NCI-H2107 (cell line): ENCODE data around the gene LRRC26.

ENCODE experiments used
- DNase-seq: peaks from one replicate; lab custom pipeline; 2025; lab: John Stamatoyannopoulos, UW

The LRRC26 gene, protein sequence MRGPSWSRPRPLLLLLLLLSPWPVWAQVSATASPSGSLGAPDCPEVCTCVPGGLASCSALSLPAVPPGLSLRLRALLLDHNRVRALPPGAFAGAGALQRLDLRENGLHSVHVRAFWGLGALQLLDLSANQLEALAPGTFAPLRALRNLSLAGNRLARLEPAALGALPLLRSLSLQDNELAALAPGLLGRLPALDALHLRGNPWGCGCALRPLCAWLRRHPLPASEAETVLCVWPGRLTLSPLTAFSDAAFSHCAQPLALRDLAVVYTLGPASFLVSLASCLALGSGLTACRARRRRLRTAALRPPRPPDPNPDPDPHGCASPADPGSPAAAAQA

DNA sequence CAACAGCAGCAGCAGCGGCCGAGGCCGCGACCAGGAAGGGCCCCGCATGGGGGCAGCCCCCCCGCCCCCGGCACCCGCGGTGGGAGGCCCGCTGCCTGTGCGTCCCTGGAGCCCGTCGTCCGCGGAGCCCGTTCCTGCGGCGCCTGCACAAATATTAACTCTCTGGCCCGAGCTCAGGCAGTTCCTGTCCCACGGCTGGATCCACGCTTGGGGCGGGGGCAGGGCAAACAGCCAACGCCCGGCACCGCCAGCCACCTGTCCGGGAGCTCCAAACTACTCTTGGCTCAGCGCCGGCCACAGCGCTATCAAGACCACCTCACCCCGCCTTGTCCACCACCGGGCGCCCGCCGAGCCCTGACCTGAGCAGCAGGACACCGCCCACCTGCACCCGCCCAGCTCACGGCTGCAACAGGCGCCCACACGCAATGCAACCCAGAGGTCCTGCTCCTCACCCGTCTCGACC, at the start of gene LRRC26:
LRRC26 (minus strand) TSS at position 156 of the 463 bp plus-strand sequence; CDS start at position 48, 108 bp downstream.
- no peak for DNase-seq

DNA sequence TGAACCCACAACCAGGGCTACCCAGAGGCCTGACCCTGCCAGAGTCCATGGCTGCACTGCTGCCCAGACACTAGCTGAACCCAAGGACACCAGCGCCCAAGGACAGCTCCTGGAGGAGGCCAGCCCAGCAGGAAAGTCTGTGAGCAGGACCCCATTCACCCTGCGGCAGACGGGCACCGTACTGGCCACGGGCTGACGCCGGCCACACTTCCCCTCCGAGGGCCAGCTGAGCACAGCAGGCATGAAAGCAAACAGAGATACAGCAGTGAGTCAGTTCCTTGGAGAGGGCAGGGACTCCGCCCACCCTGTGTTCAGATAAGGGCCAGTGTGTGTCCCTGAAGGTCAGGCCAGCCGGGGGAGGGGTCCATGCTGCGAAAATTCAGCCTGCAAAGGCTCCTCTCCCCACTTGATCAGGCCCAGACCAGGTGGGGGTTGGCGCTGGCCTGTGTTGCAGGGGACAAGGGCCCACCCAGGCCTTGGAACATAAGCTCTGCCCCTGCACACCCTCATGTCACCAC, 49.0 kb upstream of the LRRC26 start:
- no peak for DNase-seq

DNA sequence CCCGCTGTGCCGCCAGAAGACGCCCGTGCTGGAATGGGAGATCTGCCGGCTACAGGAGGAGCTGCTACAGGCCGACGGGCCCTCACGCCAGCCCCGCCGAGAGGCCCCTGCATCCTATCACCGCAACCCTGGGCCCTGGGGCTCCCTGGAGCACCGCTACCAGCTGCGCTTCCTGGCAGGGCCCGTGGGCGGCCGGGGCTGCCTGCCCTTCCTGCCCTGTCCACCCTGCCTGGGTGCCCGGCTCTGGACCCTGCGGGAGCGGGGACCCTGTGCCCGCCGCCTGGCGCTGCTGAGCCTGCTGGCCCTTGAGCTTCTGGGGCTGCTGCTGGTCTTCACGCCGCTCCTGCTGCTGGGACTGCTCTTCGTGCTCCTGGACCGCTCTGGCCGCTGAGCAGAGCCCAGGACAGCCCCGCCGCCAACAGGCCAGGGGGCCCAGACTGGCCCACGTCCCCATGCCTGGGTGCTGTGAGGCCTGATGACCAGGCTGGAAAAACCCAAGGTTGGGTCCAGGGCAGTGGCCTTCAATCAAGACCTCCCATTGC, 48.4 kb upstream of the LRRC26 start:
- DNase-seq = no peak

DNA sequence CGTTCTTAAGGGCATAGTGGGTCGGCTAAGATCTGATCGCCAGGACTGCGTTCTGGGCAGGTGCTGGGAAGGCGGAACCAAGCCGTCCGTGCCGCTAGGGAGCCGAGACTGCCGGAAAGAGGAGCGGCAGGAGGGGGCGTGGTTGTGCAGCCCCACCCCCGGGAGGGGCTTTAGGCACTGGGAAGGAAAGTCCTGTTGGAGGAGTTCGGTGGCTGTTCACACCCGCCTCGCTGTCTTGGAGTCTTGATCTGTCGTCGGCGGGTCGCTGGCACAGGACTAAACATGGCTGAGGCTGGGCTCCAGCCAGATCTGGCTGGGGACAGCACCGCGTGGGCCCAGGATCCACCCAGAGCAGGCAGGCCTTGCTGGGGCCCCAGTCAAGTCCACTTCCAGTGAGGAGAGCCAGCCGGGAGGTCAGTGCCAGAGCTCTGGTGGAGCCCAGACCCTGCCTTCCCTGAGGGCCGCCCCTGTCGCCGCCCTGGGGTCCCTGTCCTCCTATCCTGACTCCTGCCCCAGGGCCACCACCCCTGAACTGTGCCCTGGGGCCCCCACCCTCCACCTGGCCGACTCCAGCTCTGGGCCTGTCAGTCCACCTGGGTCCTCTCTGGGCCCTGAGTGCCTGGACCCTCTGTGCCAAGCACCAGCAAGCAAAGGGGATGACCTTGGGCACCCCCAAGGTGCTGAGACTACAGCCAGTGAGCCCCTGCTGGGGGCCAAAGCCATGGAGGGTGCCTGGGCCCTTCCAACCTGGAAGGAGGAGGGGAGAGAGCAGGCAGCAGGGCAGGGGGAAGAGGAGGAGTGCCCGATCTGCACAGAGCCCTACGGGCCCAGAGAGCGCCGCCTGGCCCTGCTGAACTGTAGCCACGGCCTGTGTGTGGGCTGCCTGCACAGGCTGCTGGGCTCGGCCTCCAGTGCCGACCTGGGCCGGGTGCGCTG, 47.7 kb upstream of the LRRC26 start:
- no peak for DNase-seq

DNA sequence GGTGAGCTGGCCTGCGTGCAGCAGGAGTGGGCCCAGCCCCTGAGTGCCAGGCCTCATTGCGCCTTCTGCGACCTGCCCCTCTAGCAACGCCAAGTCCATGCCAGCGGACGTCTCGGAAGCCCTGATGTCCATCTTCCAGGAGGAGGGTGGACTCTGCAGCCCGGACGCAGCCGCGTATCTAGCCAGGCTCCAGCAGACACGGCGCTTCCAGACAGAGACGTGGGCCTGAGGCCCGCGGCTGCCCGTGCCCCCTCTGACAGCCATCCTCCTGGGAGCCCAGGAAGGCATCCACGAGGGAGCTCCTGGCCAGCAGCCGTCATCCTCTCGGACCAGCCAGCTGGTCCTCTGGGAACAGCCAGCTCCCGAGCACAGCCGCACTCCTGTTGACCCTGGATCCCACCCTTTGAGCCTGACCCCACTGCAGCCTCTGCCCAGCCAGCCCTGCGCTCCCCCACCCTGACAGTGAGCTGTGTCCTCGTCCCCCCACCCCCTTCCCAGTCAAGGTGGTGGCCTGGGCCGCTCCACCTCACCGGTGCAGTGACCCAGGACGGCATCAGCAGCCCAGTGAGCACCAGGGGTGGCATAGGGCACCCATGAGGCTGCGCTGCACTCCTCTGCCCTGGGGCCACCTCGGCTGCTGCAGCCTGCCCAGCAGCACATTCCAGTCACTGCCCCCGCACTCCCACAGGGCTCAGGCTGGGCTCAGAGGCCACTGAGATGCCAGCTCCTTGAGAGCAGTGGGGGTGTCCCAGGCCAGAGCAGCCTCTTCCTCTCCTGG, 46.5 kb upstream of the LRRC26 start:
- no peak for DNase-seq

DNA sequence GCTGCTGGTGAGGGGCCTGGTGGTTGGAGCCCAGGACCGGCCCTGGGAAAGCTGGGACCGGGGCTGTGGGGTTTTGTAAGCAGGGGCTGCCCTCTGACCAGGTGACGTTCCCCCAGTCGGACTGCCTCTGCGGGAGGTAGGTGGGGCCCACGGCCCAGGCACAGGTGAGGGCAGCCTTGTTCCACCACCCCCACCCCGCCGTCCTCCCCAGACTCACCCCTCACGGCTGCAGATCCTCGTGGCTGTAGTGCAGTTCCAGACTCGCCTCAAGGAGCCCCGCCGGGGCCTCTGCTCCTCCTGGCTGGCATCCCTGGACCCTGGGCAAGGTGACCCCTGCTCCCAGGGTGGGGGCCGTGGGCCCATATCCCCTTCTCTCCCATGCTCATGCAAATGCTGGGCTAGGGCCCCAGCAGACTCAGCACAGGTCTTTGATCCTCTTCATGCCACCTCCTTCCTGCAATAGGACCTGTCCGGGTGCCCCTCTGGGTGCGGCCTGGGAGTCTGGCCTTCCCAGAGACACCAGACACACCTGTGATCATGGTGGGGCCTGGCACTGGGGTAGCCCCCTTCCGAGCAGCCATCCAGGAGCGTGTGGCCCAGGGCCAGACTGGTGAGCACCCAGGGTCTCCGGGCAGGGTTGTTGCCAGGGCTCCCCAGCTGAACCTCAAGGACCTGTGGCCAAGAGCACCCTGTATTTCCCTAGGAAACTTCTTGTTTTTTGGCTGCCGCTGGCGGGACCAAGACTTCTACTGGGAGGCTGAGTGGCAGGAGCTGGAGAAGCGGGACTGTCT, 45.5 kb upstream of the LRRC26 start:
- no peak for DNase-seq

DNA sequence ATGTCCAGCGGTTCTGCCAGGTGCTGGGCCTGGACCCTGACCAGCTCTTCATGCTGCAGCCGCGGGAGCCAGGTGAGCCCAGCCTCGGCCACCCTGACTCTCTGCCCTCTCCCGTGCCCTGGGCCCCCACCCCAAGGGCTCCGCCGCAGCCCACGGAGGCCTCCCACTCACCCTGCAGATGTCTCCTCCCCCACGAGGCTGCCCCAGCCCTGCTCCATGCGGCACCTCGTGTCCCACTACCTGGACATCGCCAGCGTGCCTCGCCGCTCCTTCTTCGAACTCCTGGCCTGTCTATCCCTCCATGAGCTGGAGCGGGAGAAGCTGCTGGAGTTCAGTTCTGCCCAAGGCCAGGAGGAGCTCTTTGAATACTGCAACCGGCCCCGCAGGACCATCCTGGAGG, 44.8 kb upstream of the LRRC26 start:
- no peak for DNase-seq

DNA sequence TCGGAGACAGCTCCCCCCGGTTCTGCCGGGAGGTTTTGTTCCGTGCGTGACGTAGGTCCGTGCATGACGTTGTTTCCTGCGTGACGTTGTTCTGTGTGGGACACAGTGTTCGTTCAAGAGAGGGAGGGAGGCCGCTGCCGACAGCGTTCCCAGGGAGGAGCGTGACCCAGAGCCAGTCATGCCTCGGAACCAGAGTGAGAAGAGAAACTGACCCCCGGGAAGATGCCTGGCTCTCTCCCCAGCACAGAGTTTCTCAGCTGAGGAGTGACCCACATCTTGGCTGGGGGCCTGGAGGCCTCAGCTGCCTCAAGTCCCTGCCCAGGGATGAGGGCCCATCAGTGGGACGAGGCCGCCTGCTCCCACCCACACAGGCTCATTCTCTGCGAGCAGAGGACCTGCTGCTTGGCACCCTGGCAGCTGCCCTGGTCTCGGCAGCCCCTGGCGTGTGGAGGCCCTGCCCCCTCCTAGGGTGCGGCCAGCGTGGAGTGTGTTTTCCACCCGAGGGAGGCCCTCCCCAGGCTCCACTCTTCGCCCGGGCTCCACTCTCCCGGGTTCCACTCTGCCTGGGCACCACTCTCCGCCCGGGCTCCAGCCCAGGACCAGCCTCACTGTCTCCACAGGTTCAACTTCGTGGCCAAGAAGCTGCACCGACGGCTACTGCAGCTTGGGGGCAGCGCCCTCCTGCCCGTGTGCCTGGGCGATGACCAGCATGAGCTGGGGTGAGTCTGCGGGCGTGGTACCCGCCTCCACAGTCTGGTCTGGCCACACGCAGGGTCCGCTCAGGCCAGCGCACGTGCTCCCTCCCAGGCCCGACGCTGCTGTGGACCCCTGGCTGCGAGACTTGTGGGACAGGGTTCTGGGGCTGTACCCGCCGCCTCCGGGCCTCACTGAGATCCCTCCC, 43.6 kb upstream of the LRRC26 start:
- no peak for DNase-seq

DNA sequence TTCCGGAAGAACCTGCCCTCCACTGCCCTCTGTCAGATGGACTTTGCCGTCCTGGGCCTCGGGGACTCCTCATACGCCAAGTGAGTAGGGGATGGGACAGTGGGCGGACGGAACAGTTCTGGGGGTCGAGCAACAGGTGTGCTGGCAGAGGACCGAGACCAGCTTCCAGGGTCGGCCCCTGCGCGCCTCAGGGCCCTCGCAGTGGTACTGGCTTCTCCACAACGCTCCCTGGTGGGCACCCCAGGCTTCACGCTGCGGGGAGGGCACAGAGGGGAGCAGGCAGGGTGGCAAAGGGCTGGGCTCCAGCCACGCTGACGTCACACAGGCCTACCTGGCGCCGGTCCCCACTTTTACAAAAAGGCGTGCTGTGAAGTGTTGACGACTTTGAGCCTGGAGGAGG, 42.7 kb upstream of the LRRC26 start:
- DNase-seq = no peak

DNA sequence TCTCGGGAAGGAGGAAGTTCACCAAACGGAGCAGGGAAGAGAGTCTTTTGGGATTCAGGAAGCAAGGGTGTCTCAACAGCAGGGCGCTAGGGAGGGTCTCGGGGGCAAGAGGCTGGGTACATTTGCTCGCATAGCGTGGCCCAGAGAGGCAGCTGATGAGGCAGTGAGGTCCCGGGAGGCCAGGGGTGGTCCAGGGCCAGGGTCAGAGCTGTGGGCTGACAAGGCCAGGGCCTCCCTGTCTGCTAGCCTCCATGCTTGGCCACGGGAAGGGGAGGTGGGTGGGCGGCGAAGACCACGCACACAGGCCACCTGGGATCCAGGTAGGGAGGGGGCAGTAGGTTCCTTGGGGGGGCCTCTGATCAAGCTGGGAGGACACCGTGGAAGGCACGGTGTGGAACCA, 41.7 kb upstream of the LRRC26 start:
- DNase-seq = no peak

DNA sequence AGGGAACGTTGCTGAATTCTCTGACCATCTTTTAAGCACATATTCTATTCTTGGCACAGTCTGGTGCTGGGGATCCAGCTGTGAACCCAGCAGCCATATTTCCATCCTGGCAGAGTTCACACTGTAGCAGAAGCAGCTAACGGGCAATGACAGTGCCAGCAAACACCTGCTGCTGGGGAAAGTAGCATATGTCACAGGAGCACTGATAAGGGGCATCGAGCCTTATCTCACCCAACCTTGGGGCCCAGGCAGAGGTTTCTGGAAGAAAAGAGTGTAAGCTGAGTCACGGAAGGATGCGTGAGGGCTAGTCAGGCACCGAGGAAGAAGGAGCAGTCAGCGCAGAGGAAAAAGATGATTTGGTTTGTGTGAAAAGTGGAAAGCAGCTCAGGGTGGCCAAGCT, 36.8 kb upstream of the LRRC26 start:
- DNase-seq = no peak

DNA sequence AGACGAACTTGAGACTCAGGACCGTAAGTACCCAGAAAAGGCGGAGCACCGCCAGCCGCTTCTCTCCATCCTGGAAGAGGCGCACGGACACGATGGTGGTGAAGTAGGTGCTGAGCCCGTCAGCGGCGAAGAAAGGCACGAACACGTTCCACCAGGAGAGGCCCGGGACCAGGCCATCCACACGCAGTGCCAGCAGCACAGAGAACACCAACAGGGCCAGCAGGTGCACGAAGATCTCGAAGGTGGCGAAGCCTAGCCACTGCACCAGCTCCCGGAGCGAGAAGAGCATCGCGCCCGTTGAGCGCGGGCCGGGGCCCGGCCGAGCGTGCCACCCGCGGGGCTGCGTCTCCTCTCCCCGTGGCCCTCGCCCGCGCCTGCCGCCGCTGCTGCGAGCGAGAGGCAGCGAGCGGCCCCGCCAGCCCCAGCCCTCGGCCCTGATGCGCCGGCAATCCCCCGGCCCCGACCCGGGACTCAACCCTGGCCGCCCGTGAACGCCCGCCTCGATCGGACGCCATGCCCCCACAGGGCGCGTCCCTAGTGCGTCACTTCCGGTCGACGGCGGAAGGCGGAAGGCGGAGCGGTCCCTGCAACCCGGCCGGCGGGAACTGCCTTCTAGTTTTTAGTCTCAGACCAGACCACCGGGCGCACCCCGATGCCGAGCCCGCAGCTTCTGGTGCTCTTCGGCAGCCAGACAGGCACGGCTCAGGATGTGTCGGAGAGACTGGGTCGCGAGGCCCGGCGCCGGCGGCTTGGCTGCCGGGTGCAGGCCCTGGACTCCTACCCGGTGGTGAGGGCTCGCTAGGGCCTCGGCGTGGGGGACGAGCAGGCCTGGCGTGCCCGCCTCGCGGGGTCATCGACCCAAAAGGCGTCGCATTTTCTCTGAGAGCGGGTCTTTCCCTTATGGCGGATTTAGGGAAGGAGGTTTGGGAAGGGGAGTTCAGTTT, 35.5 kb upstream of the LRRC26 start, which contains the start of the genes NDOR1 and TMEM203:
NDOR1 (plus strand) TSS at position 575 of the 944 bp plus-strand sequence; CDS start at position 653, 78 bp downstream.
TMEM203 (minus strand) TSS at position 523 of the 944 bp plus-strand sequence; CDS start at position 289, 234 bp downstream.
- peak; percentile 65 for DNase-seq

DNA sequence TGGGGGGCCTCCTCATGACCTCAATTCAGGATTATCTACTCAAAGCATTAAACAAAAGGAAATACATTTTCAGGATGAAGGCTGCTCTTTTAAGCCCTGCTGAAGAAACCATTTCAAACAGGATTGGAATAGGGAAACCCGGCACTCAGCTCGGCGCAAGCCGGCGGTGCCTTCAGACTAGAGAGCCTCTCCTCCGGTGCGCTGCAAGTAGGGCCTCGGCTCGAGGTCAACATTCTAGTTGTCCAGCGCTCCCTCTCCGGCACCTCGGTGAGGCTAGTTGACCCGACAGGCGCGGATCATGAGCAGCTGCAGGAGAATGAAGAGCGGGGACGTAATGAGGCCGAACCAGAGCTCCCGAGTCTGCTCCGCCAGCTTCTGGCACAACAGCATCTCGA, 34.9 kb upstream of the LRRC26 start:
- no peak for DNase-seq

DNA sequence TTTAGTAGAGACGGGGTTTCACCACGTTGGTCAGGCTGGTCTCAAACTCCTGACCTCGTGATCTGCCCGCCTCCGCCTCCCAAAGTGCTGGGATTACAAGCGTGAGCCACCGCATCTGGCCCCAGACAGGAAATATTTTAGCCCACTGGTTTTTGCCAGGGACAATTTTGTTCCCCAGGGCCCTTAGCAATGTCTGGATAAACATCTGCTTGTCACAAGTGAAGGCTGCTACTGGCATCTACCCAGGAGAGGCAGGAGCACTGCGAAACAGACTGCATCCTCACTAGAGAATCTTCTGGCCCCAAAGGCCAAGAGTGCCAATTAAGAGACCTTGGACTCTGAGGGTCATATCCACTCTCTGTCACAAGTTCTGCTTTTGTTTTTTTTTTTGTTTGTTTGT, 33.1 kb upstream of the LRRC26 start:
- DNase-seq = no peak

DNA sequence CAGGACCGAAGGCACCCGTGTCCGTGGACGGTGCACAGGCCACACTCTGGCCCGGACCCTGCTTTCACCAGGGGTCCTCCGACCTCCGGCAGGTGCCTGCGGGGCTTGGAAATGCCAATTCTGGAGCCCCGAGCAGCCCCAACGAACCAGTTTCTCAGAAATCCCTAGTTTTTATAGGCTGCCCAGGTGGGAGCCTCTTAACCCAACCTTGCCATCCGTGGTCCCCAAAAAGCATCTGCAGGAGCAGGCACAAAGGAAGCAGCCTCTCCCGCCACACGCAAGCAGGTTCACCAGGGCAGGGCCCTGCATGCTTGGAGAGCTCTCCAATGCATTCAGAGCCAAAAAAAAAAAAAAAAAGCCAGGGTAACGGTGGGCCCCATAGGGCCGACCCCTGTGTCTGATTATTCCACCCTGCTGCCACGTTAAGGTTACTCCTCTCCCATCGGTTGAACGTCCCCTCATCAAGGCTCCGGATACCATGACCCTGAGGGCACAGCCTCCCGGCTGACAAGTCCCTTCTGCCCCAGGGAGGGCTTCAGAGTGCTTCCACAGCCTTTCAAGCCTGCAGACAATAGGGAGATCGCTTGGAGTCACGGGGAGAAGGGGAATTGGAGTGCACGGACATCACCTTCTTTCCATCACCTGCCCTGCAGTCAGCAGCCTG, 31.5 kb upstream of the LRRC26 start:
- DNase-seq = no peak

DNA sequence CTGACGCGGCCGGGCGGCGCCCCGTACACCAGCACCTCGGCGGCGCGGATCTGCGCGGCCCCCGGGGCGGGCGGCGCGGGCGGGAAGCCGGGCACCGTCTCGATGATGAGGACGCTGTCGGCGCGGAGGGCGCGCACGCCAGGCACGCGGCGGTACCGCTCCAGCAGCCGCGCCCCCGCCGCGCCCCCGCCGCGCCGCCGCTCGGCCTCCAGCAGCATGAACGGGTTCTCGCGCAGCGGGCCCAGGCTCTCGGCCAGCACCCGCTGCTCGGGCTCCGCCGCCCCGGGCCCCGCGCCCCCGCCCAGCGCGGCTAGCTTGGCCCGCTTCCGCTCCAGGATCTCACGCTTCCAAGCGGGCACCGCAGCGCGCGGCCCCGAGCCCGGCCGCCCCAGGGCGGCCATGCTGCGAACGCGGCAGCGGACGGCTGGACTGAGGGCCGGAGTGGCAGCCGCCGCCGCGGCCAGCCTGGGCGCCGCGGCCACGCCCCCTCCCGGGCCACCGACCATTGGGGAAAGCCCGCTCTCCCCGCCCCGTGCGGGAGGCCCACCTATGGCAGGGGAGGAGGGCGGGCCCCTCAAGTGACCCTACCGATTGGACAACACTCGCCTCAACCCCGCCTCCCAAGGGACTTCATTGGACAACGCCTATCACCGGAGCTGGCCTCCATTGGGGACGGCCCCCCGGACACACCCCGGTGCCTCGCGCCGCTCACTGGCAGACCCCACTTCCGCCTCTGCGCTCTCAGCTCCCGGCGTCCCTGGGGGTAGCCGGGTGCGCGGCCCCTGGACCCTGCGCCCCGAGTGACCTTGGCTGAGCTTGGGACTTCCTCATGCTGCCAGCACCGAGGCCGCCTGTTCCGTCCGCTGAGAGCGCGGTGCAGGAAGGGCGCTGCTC, 30.7 kb upstream of the LRRC26 start, which contains the start of gene TPRN:
TPRN (minus strand) TSS at position 431 of the 894 bp plus-strand sequence; CDS start at position 401, 30 bp downstream.
- DNase-seq = peak; percentile 97
